ENCODE measurements around the gene P2RY14.
A peak's percentile ranks its signal among the peaks of the same experiment; 100 is the strongest.

Gene P2RY14

DNA sequence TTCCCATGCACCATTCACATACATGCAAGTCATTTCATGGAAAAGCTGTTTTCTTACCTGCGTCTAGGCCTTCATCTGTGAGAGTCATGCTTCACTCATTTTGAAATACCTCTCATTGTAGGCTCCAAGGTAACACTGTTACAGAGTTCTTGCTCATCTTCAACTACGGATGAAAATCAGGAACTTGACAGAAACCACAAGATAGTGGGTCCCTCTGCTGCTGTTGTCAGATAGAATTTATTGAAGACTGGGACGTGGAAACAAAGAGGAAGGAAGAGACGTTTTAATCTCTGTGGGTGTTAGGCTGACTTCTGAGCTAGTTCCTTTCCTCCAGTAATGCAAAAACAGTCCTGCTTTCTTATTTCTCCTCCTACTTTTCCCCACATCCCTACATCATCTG is at the start of gene P2RY14:
Gene P2RY14 (minus strand): TSS at position 313 of the 400 bp plus-strand sequence. CDS start 64,226 bp downstream, outside the sequence.
- DNase-seq (ENCODE audit: low spot score) = no peak

GRCh38 chr3:151327571-151328198 is 49.3 kb upstream of the P2RY14 start:
- peak; percentile 6 for DNase-seq (ENCODE audit: low spot score)

GRCh38 chr3:151322511-151322910 is 44.2 kb upstream of the P2RY14 start:
- DNase-seq (ENCODE audit: low spot score) = no peak

DNA sequence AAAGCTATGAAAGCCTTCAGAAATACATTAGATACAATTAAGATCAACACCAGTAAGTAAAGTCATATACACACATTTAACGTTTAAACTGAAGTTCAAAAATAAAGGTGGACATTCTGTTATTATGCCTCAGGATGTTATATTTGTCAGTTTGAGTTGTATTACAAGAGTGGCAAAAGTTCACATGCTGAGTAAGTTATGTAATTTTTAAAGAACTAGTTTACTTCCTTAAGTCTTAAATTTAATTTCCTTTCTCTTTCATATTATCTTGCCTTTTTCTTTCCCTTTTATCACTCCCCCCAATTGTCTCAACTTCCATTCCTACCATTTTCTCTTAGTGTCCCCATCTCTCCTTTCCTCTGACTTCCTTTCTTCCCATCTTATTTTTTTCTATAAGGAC is 43.2 kb upstream of the P2RY14 start:
- no peak for DNase-seq (ENCODE audit: low spot score)

DNA sequence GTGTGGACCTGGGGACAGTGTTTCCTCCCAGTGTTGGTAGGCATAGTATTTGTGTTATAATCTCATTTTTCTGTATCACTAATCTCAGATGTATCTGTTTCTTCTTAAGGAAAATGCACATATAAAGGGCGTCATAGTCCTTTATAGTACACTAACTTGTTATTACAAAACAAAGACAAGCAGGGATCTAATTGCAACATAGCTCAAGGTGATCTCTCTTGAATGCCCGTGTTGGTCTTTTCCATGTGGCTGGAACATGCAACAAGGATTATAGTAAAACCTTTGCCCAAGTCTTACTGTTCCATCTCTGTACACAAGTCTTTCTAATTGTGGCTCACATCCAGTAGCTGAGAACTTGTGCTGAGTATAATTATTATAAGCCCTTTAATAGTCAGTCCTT is 41.8 kb upstream of the P2RY14 start:
- no peak for DNase-seq (ENCODE audit: low spot score)

DNA sequence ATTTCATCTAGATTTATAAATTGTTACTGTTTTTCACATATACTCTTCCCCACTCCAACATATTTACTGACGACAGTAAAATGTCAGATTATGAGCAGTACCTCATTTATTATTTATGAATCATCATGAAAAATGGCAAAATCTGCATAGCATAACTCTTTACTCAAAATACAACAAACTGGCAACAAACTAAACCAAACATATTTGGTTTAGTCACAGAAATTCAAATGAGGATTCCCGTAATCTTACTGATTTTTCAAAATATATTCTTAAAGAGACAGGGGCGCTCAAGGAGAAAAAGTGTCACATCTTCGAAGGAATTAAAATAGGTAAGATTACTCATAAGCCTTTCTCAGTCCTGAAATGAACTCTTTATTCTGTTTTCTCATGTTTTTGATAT is 41.3 kb upstream of the P2RY14 start:
- DNase-seq (ENCODE audit: low spot score) = no peak

- DNase-seq (ENCODE audit: low spot score) = no peak
Observed at GRCh38 chr3:151318991-151319390, 40.6 kb upstream of the P2RY14 start.

DNA sequence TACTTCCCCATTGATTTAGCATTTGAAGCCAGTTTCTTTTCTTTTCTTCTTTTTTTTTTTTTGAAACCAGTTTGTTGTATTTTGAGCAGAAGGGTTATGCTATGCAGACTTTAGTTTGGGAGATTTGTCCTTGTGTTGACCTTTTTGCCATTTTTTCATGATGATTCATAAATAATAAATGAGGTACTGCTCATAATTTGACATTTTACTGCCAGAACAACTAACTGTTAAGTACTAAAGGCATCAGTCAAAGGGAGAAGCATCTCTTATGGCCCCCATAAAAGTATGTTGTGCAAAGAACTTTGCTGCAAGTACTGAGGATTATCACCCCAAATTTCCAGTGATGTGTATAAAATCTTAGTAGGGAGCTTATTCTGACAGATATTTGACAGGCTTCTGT is 40.0 kb upstream of the P2RY14 start:
- DNase-seq (ENCODE audit: low spot score) = no peak

DNA sequence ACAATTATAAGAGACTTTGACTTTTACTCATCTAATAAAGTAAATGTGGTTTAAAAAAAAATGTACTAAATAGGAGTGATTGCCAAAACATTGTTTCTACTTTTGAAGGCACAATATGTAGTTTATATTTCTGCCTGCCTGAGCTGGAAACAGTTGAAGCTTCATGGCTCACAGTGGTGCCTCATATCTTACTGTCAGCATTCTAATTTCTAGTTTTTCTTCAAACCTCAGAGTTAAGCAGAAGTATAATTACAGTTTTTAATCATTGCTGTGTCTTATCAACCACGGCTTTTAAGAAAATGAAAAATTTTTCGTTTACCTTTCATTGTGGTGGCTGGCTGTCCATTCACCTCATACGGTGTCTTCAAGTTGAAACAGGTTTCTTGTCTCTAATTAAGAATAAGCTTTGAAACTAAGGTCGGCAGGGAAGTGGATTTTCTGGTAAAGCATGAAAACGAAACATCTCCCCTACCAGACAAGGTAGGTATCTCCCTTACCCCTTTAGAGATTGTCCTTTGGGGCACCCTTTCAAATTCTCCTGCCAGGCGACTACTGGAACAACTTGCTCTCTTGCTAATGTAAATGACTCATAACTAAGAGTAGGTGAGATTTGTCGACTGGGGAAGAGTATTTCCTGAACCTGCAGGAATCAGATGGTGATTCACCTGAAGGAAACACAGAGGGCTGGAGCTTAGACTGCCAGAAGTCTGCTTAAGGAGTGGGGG is 38.1 kb upstream of the P2RY14 start, which contains the start of gene GPR87:
Gene GPR87 (minus strand): TSS at position 554 of the 725 bp plus-strand sequence. CDS start 16,720 bp downstream, outside the sequence.
- no peak for DNase-seq (ENCODE audit: low spot score)

DNA sequence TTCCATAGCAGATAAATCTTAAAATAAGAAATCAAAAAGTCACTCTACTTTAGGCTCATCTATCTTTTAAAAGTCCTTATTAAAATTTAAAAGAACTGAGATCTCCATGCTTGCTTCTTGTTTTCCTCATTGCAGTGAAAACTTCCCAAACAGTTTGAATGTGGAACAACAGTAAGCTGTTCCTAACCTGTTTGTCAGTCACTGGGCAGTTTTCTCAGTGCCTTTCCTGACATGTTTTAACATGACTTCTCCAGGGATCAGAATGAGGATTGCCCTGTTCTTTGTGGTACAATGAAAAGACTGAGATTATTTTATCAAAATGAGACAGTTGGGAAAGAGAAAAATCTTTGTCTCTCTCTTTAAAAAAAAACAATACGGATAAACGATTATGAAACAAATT is 37.5 kb upstream of the P2RY14 start:
- no peak for DNase-seq (ENCODE audit: low spot score)

GRCh38 chr3:151315136-151315535 is 36.8 kb upstream of the P2RY14 start:
- no peak for DNase-seq (ENCODE audit: low spot score)

DNA sequence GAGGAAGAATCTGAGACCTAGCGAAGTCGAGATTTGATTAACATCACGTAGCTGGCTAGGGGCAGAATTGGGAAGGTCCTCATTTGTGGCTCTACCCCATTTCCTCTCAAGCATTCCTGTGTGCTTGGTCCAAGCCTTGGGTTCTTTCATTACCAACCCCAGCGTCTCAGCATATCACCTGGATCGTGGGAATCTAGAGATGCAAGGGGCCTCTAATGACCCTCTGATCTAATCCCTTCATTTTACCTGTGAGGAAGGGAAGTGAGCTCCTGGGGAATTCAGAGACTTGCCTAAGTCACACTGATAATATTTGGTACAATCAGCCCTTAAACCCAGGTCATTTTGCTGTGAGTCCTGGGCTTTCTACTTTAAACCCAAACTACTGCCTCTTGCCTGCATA is 36.3 kb upstream of the P2RY14 start:
- no peak for DNase-seq (ENCODE audit: low spot score)

DNA sequence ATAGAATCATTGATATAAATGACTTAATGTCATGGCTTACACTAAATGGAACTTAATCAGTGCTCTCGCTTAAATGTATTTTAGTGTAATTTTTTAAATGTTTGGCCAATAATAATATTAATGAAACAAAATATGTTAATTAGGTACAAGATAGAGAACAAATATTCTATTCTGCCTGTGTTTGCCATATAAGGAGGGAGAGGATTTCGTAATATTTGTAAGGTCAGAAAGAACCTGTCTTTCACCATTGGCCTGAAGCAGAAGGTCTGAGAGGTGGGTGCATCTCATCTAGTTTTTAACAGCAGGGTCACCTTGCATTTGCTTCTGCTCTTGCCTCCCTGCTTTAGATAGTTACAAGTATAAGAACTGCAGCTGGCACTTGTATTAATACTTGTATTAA is 35.8 kb upstream of the P2RY14 start:
- no peak for DNase-seq (ENCODE audit: low spot score)

- DNase-seq (ENCODE audit: low spot score) = no peak
Observed at GRCh38 chr3:151312972-151313371, 34.6 kb upstream of the P2RY14 start.

DNA sequence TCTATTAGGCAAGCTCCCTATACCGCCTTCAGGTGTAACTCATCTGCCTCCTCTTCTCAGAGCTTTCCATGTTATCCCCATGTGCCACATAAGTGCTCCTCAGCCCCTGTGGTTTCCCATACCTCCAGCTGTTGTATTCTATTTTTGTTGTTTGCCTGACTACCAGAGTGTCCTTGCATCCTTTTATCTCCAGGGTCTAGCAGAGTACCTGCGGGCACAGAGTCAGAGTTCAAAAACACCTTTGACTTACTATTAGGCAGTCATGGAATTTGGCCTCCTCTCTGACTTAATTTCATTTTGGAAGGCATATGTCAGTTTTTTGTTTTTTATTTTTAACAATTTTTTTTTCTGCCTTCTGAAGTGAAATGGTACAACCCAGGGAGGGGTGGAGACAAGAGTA is 31.2 kb upstream of the P2RY14 start:
- DNase-seq (ENCODE audit: low spot score) = no peak

DNA sequence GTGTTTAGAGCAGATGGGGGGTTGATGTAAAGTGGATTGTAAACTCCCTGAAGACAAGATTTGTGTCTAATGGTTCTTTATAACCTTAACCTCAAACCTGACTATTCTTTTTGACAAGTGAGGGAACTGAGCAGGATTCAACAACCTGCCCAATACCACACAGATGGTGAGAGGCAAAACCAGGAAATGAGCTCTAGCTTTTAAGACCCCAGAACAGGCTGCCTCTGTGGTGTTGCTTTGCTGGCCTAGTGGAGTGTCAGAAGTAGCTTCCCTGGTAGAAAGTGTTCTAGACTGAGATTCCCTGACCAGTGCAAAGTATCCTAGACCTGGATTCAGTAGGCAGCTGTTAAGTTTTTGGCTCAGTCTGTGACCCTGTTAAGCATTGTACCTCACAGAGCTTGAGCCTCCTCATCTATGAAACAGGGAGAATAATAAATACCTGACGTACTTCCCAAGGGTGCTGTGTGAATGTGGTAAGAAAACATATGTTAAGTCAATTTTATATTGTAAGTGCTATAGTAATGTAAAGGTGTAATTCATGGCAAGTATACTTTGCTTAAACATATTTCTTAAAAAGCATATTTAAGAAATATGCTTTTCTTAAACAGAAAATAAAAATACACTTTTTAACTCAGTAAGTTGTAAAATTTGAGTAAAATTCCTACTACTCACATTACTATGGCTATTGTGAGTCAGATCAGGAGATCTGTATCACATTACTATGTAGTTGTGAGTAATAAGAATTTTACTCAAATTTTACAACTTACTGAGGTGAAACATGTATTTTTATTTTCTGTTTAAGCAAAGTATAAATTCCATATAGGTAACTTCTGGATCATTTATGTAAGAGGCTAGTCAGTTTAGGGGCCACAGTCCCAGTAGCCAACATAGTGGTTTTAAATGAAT is 29.5 kb upstream of the P2RY14 start:
- no peak for DNase-seq (ENCODE audit: low spot score)

- no peak for DNase-seq (ENCODE audit: low spot score)
Observed at GRCh38 chr3:151307131-151307530, 28.8 kb upstream of the P2RY14 start.

DNA sequence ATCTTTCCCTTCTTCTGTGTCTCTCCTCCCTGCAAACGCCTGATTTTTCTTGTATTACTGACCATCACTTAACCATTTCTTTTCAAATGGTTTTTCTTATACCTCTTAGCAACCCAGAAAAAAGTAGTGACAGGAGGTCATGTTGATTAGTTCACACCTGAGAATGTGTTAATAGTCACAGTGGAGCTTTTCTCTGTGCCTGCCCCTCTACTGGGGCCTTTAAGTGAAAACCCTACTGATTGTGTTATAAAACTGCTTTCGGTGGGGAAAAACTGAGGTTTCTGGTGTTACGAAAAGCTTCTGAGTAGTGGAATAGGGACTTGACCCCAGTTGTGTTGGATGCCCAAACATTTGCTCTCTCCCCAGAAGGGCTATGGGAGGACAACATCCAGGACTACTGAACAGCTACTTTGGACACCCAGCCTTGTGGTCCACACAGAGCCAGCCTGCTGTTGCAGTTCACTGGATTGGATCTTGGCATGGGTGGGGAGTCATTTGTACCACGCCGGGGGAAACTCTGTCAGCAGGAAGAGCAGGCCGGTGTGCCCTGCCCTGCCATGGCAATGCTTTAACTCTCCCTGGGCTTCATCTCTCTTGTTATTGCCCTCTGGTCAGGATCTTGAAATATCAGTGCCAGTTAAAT is 27.9 kb upstream of the P2RY14 start:
- no peak for DNase-seq (ENCODE audit: low spot score)

DNA sequence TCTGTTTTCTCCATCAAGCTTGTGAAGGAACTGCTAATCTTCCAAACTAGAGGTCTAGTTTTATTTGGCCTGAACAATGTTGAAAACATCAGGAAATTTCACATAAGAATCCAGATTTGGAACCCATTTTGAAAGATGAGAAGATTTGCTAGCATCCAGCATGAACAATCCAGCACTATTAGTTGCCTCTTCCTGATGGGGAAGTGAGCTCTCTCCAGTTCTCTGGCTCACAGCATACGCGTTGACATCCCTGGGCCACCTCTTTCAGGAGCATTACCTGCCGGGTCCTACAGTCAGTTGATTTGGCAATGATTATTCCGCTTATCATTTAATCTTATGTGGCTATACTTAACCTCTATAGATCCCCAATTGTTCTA is 27.4 kb upstream of the P2RY14 start:
- no peak for DNase-seq (ENCODE audit: low spot score)

DNA sequence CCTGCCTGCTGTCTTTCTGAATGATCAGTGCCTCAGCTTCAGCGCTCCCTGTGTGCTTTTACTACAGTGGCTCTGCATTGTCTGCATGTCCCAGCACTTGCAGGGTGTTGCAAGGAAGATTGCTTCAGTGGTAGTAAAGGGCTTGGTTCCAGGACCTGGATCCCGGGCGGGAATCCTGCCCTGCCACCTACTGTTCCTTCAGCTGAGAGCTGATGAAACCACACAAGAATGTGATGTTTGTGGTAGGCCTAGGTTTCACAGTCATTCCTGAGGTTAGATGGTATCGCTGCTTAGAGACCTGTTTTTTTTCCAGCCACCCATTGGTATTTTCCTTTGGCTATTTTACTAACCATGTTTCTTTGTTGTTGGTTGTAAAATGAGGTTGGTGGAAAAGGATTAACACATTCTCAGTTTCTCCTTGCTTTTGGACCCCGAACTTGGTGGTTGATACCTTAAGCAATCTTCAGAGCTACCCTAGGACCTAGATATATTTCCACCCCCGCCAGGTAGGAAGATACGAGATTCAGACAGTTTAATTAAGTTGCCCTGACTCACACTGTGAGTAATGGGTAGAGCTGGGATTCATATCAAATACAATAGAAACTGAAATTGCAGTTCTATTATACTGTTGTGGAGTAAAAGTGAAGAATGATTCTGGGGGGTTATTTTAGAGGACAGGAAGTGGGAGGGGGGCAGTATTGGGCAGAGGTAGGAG is 26.9 kb upstream of the P2RY14 start:
- DNase-seq (ENCODE audit: low spot score) = no peak

- DNase-seq (ENCODE audit: low spot score) = no peak
Observed at GRCh38 chr3:151303751-151304150, 25.4 kb upstream of the P2RY14 start.

- no peak for DNase-seq (ENCODE audit: low spot score)
Observed at GRCh38 chr3:151301787-151302186, 23.4 kb upstream of the P2RY14 start.
